Thyroid gland (tissue), 4 donors: ENCODE measurements around the gene FER1L5.
"Not testable (repeated sequence)": the region's sequence is repeated elsewhere in the genome, so short reads cannot be mapped to it uniquely, and the experiment has no call there.

Experiments
- POLR2A ChIP-seq, 2 donors: fragments of 450-650 bp; IDR thresholded peaks; one replicate each; pipeline ENCODE4 v1.6.1; 2017; ENCODE audit warnings: antibody characterized with exemption in 2 of 2, mild to moderate bottlenecking in 2 of 2, moderate library complexity in 1 of 2
- TF ChIP-seq, protein P1 (sequence below), 6 experiments: fragments of 200-600 bp in 3 of 6; fragments of 450-650 bp in 3 of 6; sonication (generic) in 3 of 6; IDR thresholded peaks; one replicate each; pipeline ENCODE4 v1.5.1; 2016 to 2019; ENCODE audit warnings: antibody characterized with exemption in 6 of 6, mild to moderate bottlenecking in 2 of 6, inconsistent platforms in 1 of 6, moderate library complexity in 1 of 6

DNA sequence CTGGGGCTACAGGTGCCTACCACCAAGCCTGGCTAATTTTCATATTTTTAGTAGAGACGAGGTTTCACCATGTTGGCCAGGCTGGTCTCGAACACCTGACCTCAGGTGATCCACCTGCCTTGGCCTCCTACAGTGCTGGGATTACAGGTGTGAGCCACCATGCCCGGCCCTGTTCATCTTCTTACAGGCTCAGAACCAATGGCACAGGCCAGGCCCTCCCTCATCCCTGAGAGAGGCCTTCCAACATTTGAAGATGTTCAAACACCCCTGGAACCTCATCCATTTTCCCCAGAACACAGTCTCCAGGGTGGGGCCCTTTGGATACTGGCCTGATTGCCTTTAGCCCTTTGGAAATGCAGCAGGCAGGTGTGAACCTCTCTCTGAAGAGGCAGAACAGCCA lies 23.2 kb downstream of the FER1L5 start:
- TF ChIP-seq, protein P1, sequence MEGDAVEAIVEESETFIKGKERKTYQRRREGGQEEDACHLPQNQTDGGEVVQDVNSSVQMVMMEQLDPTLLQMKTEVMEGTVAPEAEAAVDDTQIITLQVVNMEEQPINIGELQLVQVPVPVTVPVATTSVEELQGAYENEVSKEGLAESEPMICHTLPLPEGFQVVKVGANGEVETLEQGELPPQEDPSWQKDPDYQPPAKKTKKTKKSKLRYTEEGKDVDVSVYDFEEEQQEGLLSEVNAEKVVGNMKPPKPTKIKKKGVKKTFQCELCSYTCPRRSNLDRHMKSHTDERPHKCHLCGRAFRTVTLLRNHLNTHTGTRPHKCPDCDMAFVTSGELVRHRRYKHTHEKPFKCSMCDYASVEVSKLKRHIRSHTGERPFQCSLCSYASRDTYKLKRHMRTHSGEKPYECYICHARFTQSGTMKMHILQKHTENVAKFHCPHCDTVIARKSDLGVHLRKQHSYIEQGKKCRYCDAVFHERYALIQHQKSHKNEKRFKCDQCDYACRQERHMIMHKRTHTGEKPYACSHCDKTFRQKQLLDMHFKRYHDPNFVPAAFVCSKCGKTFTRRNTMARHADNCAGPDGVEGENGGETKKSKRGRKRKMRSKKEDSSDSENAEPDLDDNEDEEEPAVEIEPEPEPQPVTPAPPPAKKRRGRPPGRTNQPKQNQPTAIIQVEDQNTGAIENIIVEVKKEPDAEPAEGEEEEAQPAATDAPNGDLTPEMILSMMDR (IDR thresholded peaks at IDR 0.05): not testable (repeated sequence)
- not testable (repeated sequence) for TF ChIP-seq POLR2A (IDR thresholded peaks at IDR 0.05)
